Brain microvascular endothelial cell (primary cell): ENCODE results near the gene ZNF32.

Experiments used
- DNase-seq: peaks from one replicate; pipeline ENCODE4 v3.0.0-alpha.2; 2020
- H3K27ac ChIP-seq: fragments of 250-450 bp; sonication (Bioruptor Pico); 2 replicates; pipeline ENCODE4 v1.5.1; 2020; ENCODE audit warnings: mild to moderate bottlenecking, moderate library complexity
- H3K27me3 ChIP-seq: fragments of 250-450 bp; sonication (Bioruptor Pico); replicated peaks from 2 replicates; pipeline ENCODE4 v1.5.1; 2020; ENCODE audit warnings: mild to moderate bottlenecking
- H3K36me3 ChIP-seq: fragments of 250-450 bp; sonication (Bioruptor Pico); replicated peaks from 2 replicates; pipeline ENCODE4 v1.5.1; 2020; ENCODE audit warnings: mild to moderate bottlenecking
- H3K4me3 ChIP-seq: 2 replicates; pipeline ENCODE4 v1.5.1; 2011; ENCODE audit warnings: low read depth, mild to moderate bottlenecking, control low read depth, low read length, moderate library complexity
- in situ Hi-C: cut with HindIII; loops from 2 replicates; pipeline ENCODE4 v1.10.0; 2017; ENCODE audit warnings: low sequenced_read_pairs, low pct_ligation_motif_present
- TF ChIP-seq, protein P1 (sequence below): IDR thresholded peaks from 2 replicates; pipeline ENCODE4 v1.5.1; 2011; ENCODE audit warnings: low read depth, mild to moderate bottlenecking, moderate library complexity, low read length, control low read depth, inconsistent platforms; ENCODE audit errors: missing control alignments

Gene ZNF32

DNA sequence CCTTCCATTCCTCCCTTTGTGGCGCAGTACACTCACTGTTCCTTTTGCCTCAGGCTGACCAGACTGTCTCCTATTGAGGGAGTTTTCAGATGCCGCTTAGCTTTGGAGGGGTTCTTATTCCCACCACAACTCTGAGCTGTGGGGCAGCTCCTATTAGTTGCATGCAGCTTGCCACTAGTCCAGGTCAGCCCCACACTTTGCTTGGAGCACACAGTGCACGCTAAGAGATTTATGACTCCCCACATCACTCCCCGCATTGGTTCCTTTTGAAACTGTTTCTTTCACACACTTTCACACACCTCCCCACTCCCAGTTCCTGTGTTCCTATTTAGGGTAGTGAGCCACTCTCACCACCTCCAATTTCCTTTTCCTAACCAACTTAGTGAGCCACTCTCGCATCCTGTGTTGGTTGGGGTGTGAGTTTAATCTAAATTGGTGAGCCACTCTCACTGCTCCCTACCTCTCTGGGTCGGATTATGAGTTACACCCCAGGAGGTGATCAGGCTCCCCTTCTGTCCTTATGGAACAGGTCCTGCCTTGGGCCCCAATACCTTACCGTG is 52.9 kb downstream of the ZNF32 start:
- H3K4me3 ChIP-seq = no peak overlapping the region
- in situ Hi-C loops = no loop called here
- no peaks in the 10 kb centered on the region for H3K36me3 ChIP-seq
- TF ChIP-seq, protein P1, sequence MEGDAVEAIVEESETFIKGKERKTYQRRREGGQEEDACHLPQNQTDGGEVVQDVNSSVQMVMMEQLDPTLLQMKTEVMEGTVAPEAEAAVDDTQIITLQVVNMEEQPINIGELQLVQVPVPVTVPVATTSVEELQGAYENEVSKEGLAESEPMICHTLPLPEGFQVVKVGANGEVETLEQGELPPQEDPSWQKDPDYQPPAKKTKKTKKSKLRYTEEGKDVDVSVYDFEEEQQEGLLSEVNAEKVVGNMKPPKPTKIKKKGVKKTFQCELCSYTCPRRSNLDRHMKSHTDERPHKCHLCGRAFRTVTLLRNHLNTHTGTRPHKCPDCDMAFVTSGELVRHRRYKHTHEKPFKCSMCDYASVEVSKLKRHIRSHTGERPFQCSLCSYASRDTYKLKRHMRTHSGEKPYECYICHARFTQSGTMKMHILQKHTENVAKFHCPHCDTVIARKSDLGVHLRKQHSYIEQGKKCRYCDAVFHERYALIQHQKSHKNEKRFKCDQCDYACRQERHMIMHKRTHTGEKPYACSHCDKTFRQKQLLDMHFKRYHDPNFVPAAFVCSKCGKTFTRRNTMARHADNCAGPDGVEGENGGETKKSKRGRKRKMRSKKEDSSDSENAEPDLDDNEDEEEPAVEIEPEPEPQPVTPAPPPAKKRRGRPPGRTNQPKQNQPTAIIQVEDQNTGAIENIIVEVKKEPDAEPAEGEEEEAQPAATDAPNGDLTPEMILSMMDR = no peak
- DNase-seq = no peak
- H3K27ac ChIP-seq = no peak overlapping the region
- H3K27me3 ChIP-seq = no peaks in the 10 kb centered on the region

DNA sequence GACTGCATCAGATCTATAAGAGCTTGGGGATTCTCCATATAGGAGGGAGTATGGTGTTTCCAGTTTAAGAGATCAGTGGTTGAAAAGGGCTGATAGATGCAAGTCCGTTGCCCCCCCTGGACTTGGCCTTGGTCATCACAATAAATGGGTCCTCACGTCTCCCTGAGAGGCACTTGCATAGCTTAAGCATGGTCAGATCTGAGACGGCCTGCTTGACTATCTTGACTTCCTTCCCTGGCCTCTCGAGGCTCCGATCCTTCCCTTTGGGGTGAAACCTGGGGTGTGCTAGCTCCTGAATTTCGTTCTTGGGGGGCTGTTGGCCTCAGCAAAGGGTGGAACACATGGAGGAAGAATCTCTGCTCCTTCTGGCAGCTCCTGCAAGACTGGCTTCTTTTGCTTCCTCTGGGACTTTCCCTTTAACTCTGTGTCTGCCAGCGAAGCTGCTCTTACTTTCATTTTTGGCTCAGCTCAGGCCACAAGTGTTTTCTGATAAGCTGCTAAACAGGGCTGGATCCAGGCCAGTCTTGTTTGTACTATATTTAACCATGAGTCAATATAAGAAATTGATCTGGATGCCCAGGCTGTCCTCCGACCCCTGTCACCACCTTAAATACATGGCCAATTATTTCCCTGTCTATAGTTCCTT is 53.6 kb downstream of the ZNF32 start:
- Histone ChIP-seq H3K36me3 (no peaks in the 10 kb centered on the region), H3K27ac (no peak overlapping the region), H3K4me3 (peak overlapping the region; percentile 9), H3K27me3 (no peaks in the 10 kb centered on the region)
- DNase-seq = peak; percentile 62
- in situ Hi-C loops = no loop called here
- TF ChIP-seq, protein P1 = no peak
